ENCODE measurements around the gene BCL2L1.
"Not testable (repeated sequence)": the region's sequence is repeated elsewhere in the genome, so short reads cannot be mapped to it uniquely, and the experiment has no call there.

The BCL2L1 gene

DNA sequence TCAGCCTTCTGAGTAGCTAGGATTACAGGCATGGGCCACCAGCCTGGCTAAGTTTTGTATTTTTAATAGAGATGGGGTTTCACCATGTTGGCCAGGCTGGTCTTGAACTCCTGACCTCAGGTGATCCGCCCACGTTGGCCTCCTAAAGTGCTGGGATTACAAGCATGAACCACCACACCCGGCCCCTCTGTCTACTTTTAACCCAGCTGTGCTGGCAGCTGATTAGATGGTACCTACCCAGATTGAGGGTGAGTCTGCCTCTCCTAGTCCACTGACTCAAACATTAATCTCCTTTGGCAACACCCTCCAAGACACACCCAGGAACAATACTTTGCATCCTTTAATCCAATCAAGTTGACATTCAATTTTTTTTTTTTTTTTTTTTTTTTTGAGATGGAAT is 74.6 kb downstream of the BCL2L1 start:
- not testable (repeated sequence) for DNase-seq (ENCODE audit: low spot score)

DNA sequence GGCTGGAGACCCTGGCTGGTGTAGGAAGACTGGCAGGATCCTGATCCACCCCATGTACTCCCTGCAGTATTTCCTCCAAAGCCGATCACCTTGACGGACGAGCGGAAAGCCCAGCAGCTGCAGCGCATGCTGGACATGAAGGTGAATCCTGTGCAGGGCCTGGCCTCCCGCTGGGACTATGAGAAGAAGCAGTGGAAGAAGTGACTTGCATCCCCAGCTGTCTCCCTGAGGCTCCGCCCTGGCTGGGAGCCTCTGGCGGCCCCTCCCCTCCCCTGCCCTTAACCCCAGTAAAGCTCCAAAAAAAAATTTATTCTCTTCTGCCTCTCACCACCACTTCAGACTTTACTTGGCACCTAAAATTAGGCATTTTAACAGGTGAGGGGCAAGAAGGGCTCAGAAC is 78.0 kb downstream of the BCL2L1 start:
- DNase-seq (ENCODE audit: low spot score), result no peak

DNA sequence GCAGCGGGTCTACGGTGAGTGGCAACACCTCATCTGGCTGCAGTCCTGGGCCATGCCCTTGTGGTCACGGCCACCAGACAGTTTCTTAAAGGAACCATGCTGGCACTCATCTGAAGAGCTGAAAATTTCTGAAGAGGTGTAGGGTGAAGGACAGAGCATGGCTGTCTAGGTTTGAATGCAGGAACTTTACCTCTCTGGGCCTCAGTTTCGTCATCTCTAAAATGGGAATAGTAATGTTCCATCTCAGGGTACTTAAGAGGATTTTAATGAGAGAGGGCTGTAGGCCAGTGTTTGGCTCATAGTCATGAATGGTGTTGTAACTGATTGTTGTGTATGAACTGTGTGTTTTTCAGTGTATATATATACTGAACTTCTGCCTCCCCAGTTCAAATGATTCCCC is 79.1 kb downstream of the BCL2L1 start:
- no peak for DNase-seq (ENCODE audit: low spot score)

DNA sequence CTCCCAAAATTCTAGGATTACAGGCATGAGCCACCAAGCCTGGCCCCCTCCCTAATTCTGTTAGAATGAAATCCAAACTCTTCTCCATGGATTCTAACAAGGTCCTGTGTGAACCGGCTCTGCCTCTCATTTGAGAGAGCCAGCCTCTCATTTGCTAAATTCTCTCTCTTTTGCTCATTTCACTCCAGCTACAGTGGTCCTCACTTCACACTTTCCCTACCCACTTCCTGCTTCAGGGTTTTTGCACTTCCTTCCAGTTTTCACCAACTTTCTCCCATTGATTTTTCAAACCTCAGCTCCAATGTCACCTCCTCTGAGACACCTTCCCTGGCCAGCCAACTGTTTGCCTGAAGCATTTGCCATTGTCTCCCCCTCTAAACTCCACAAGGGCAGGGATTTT is 79.8 kb downstream of the BCL2L1 start:
- DNase-seq (ENCODE audit: low spot score), result no peak

DNA sequence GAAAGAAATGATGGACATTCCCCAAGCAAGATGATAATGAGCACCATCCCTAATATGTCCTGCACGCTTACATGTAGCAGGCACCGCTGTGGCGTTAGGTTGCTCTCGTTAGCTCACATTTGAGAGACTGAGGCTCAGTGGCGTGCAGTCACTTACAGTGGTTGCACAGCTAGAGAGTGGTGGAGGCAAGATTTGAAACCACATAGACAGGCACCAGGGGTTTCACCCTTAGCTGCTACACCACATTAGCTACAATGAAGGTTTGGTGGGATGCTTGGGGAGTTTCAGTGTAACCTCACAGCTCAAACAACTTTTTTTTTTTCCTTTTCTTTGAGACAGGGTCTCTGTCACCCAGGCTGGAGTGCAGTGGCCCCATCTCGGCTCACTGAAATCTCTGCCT is 81.3 kb downstream of the BCL2L1 start:
- DNase-seq (ENCODE audit: low spot score), result no peak

DNA sequence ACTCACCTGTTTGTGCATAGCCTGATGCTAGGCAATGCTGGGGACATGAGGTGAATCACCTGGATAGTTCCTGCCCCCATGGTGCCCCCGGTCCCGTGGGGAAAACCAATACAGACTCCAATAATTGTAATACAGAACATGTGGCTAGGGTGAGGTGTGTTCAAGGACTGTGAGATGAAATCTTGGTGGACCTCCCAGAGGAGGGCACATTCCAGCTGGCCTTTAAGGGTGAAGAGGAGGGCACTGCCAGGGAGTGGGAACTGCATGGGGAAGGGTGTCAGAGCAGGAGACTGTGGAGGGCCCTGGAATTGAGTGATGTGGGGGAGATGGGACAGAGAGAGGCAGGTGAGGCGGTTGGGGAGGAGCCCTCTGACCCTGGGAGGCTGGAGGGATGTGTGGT is 82.4 kb downstream of the BCL2L1 start:
- no peak for DNase-seq (ENCODE audit: low spot score)

DNA sequence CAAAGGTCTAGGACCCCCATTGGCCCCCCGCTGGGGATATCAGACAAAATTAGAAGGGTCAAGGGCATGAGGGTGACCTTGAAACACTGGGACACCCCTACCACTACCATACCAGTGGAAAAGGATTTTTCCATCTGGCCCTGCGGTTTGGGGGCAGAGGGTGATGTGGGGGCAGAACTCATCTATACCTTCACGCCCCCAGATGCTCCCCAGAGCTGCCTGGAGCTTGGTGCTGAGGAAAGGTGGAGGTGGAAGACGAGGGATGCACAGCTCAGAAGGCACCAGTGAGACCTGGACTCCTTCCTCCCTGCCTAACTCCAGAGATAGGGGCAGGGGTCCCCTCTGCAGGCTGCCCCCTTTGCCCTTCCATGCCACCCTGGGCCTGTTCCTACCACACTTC is 83.9 kb downstream of the BCL2L1 start:
- DNase-seq (ENCODE audit: low spot score), result no peak

DNA sequence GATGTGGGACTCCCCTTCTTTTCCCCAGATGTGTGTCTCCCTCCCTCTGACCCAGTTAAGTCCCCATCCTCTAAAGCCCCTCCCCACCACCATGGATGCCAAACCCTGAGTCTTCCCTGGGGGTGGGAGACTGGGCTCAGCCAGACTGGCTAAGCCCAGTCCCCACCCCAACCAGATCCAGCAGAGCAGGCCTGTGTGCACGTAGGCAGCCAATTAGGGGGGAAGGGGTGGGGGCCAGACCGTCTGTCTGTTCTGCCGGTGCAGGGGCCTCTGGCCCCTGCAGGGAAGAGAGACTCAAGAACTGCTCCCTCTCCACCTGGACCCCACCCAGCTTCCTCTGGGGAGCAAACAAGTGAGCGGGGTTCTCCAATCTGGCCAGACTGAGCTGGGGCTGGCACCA is 84.4 kb downstream of the BCL2L1 start:
- no peak for DNase-seq (ENCODE audit: low spot score)

DNA sequence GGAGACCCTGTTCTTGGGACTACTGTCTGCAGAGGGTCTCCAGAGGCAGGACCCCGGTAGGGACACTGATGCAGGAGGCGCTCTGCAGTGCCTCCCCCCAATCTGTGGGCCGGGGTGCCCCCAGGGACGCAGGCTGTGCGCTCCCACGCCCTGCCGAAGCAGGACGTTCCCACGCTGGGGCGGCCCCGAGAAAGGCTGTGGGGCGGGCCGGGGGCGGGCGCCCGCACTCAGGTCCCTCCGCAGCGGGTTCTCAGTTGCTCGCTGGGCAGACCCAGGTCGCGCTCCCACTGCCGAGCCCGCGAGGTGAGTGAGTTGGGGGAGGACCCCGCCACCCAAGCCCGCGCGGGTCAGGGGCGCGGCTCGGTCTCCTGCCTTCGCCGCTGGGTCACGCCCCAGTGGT is 85.0 kb downstream of the BCL2L1 start, which contains the start of gene COX4I2:
COX4I2 (plus strand) TSS at position 253 of the 400 bp plus-strand sequence. CDS start 1,106 bp downstream, outside the sequence.
- no peak for DNase-seq (ENCODE audit: low spot score)

DNA sequence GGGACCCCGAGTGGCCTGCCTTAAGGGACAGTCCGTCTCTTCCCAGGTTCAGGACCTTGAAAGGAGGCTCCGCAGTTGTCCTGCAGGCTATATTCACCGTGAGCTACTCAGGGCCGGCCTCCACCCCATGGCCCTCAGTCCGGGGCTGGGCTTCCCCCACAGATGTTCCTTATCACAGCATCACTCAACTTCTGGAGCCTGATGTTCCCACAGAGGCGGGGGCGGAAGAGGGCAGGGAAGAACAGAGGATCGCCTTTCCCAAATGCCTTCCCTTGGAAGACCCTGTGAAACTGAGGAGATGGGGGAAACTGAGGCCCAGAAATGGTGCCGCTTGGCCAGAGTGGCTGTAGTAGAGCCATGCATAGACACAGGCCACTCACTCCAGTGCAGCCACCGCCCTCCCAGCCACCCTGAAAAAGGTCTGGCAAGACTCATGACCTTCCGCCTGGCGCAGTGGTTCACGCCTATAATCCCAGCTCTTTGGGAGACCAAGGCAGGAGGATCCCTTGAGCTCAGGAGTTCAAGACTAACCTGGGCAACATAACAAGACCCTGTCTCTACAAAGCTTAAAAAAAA is 89.2 kb downstream of the BCL2L1 start:
- DNase-seq (ENCODE audit: low spot score), result no peak

DNA sequence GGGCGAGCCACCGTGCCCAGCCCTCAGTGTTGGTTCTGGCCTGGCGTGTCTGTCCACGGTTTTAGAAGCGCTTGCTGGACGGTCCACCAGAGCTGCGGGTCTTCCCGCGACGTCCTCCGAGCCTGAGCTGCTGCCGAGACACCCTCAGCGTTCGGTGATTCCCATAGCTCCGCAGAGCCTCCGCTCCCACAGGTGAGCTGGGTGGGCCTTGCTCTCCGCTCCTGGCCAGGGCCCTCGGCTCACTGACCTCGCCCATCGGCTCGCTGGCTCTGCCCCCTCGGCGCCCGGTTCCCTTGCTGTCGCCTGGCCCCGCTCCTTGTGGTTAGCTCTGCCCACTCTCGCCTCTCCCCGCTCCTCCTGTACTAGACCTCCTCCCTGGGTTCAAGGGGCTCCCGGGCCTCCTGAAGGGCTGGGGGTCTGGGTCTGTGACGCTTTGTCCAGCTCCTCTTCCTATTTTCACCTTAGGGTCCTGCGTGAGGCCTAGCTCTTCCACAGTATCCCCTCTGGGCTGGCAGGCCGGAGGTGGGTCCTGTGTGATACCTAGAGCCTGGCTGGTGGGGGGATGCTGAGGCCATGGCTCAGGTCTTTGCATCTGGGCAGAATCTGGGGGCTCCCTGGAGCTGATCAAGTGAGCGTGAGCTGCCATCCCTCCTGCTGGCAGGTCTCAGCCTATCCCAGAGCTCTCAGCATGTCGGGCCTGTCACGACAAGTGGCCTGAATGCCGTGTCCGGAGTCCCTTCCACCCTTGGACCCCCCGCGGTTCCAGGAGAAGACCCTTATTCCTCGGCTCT is 89.9 kb downstream of the BCL2L1 start:
- no peak for DNase-seq (ENCODE audit: low spot score)

DNA sequence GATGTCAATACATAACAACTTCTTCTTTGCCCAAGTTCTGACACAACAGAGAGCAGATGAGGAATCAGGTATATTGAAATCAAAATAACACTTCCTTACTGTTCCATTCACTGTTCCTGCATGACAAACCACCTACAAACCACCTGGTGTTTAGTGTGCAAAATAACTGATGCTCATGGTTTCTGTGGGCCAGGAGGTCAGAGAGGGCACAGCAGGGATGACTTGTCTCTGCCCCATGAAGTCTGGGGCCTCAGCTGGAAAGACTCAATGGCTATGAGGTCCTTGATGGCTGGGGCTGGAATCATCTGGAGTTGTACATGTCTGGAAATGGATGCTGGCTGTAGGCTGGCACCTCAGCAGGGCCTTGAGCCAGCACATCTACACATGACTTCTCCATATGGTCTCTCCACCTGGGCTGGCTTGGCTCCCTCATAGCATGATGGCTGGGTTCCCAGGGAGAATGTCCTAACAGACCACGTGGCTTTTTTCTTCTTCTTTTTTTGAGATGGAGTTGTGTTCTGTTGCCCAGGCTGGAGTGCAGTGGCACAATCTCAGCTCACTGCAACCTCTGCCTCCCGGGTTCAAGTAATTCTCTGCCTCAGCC is 92.4 kb downstream of the BCL2L1 start:
- DNase-seq (ENCODE audit: low spot score), result no peak

DNA sequence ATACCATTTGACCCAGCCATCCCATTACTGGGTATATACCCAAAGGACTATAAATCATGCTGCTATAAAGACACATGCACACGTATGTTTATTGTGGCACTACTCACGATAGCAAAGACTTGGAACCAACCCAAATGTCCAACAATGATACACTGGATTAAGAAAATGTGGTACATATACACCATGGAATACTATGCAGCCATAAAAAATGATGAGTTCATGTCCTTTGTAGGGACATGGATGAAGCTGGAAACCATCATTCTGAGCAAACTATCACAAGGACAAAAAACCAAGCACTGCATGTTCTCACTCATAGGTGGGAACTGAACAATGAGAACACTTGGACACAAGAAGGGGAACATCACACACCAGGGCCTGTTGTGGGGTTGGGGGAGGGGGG is 94.6 kb downstream of the BCL2L1 start:
- not testable (repeated sequence) for DNase-seq (ENCODE audit: low spot score)

DNA sequence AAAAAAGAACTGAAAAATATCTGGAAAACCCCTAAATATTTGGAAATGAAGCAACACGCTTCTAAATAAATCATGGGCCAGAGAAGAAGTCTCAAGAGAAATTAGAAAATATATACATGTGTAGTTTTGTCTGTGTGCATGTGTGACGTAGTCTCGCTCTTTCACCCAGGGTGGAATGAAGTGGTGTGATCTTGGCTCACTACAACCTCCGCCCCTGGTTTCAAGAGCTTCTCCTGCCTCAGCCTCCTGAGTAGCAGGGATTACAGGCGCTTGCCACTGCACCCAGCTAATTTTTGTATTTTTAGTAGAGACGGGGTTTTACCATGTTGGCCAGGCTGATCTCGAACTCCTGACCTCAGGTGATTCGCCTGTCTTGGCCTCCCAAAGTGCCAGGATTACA is 96.1 kb downstream of the BCL2L1 start:
- DNase-seq (ENCODE audit: low spot score), result not testable (repeated sequence)

DNA sequence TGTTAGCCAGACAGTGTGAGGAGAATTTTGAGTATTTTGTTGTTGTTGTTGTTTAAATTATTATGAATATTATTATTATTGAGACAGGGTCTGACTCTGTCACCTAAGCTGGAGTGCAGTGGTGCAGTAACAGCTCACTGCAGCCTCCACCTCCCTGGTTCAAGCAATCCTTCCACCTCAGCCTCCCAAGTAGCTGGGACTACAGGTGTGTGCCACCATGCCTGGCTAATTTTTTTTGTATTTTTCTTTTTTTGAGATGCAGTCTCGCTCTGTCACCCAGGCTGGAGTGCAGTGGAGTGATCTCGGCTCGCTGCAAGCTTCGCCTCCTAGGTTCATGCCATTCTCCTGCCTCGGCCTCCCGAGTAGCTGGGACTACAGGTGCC is 99.6 kb downstream of the BCL2L1 start:
- not testable (repeated sequence) for DNase-seq (ENCODE audit: low spot score)

DNA sequence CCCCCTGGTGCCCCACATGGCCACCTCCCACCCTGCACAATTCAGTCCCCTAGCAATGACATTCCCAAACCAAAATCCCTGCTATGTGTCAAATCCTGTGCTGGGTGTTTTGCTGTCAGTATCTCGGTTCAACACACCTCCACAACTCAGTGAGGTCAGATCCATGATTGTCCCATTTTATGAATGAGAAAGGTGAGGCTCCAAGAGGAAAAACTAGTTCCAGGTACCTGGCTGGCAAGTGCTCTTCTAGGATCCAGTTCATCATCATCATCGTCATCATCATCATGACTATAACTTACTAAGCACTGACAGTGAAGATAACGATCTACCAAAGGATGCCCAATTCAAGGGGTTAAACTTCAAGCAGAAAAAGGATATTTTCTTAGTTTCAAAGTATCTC is 102.4 kb downstream of the BCL2L1 start:
- no peak for DNase-seq (ENCODE audit: low spot score)

DNA sequence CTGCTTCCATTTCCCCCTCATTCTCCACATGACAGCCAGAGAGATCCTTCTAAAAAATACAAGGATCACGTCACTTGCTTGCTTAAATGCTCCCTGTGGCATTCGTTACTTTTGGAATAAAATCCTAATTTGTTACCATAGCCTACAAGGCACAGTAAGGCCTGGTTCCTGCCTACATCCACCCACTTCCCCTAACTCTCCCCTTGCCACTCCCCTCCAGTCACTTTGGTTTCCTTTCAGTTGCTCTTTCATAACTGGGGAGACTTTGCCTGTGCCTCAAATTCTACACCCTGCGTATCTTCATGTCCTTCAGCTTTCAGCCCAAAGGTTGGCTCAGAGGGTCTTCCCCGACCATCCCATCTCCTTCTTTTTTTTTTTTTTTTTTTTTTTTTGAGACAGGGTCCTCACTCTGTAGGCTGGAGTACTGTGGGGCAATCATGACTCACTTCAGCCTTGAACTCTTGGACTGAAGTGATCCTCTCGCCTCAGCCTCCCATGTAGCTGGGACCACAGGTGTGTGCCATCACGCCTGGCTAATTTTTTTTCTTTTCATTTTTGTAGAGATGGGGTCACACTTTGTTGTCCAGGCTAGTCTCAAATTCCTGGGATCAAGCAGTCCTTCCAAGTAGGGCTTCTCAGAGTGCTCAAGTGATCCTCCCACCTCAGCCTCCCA is 105.1 kb downstream of the BCL2L1 start:
- DNase-seq (ENCODE audit: low spot score), result no peak

DNA sequence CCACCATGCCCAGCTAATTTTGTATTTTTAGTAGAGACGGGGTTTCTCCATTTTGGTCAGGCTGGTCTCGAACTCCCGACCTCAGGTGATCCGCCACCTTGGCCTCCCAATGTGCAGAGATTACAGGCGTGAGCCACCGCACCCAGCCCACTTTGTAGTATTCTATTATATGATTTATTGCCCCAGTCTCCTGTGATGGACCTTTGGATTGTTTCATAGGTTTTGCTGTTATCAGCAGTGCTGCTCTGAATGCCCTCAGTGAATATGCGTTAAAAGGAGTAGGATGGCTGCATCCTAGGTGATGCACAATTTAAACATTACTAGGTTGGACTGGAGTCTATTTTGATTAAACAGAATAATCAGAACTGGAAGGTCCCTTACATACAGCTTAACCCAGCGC is 107.3 kb downstream of the BCL2L1 start:
- DNase-seq (ENCODE audit: low spot score), result no peak

Measured in putamen (tissue), 1 donor.